Fibroblast of skin of left quadriceps (primary cell): ENCODE data around the gene GTF2IRD2.
A peak's percentile ranks its signal among the peaks of the same experiment; 100 is the strongest.
"Not testable (repeated sequence)": the region's sequence is repeated elsewhere in the genome, so short reads cannot be mapped to it uniquely, and the experiment has no call there.

Experiments used
- DNase-seq, 2 experiments: peaks; one replicate each; pipeline ENCODE4 v3.0.0-alpha.2; 2013; ENCODE audit warnings: low read depth in 2 of 2

The GTF2IRD2 gene

GRCh38 chr7:74788369-74789150, 62.8 kb downstream of the GTF2IRD2 start:
- peak; percentile 56 to 64 for DNase-seq

DNA sequence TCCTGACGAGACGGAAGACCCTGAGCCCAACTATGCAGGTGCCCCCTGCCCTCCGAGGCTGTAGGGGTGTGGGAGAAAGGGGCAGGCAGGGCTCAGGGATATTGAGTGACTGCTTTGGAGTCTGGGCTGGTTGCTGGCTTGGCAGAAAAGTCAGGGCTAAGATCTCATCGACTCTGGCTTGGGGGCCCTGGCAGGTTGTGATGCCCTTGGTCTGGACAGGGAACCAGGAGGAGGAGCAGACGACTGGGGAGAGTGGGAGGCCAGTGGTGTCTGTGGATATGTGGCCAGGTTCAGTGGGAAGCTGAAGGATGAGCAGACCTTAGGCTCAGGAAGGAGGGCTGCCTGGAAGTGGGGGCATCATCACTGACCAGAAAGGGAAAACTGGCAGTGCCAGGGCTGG, 67.8 kb downstream of the GTF2IRD2 start:
- DNase-seq: not testable (repeated sequence)

- not testable (repeated sequence) for DNase-seq
Measured at GRCh38 chr7:74781746-74782145, 69.7 kb downstream of the GTF2IRD2 start.

GRCh38 chr7:74779053-74779452, 72.4 kb downstream of the GTF2IRD2 start:
- DNase-seq: not testable (repeated sequence)

DNA sequence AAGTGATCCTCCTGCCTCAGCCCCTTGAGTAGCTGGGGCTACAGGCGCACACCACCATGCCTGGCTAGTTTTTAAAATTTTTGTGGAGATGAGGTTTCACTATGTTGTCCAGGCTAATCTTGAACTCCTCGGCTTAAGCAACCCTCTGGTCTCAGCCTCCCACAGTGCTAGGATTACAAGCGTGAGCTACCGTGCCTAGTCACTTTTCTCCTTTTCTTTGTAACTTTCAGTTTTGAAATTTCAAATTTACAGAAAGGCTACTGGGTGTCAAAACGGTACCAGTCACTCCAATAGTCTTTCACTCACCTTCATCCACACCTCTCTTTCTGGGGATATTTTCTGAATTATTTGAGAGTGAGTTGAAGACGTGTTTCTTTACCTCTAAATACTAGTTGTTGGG, 76.3 kb downstream of the GTF2IRD2 start:
- not testable (repeated sequence) for DNase-seq

GRCh38 chr7:74773760-74774750, 77.3 kb downstream of the GTF2IRD2 start, which contains the start of gene NCF1:
Gene NCF1, plus strand, starts transcription at chr7:74774011. Its CDS starts 21 bp downstream, at chr7:74774032.
- not testable (repeated sequence) for DNase-seq

DNA sequence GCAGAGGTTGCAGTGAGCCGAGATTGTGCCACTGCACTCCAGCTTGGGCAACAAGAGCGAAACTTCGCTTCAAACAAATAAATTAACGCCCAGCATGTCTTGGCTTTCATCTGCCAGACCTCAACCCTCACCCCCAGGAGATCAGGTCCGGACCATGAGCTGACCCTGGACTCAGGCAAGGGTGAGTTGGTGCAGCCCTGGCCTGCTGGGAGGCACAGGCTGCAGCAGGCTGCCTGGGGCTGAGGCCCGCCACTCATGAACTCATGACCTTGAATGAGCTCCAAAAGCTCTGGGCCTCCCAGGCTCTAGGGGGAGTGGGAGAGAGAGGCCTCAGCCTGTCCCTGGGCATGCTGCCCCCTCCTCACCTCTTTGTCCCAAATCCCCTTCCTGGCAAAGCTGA, 79.3 kb downstream of the GTF2IRD2 start:
- DNase-seq: not testable (repeated sequence)

DNA sequence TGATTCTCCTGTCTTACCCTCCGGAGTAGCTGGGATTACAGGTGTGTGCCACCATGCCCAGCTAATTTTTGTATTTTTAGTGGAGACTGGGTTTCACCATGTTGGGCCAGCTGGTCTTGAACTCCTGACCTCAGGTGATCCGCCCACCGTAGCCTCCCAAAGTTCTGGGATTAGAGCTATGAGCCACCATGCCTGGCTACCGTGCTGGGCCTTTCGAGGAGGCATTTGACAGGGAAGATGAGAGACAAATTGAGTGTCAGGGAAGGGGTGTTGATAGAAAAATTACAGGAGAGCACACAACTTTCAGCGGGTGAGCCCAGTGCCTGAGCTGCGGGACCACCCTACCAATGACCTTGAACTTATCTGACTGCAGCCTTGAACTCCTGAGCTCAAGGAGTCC, 81.3 kb downstream of the GTF2IRD2 start:
- DNase-seq: not testable (repeated sequence)

GRCh38 chr7:74766991-74767390, 84.4 kb downstream of the GTF2IRD2 start:
- not testable (repeated sequence) for DNase-seq

DNA sequence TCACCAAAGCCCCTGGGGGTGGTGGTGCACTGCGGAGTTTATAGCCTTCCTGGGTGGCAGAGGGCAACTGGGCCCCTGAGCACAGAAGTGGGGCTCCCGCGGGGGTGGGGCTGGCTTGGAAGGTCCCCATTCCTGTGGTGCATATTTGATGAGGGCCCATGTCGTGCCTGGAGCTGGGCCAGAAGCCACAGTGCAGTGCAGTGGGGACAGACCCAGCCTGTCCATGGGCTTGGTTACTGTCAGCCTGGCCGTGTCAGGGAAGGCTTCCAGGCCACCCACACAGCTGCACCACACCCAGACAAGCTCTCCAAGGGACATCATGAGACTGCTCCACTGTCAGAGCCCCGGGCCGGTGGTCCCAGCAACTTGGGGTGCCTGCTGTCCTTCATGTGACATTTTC, 84.9 kb downstream of the GTF2IRD2 start:
- not testable (repeated sequence) for DNase-seq

GRCh38 chr7:74765205-74765918, 86.0 kb downstream of the GTF2IRD2 start:
- not testable (repeated sequence) for DNase-seq

- not testable (repeated sequence) for DNase-seq
Measured at GRCh38 chr7:74758982-74759381, 92.4 kb downstream of the GTF2IRD2 start.

GRCh38 chr7:74758268-74758667, 93.1 kb downstream of the GTF2IRD2 start:
- not testable (repeated sequence) for DNase-seq

- not testable (repeated sequence) for DNase-seq
Measured at GRCh38 chr7:74756673-74757072, 94.7 kb downstream of the GTF2IRD2 start.

DNA sequence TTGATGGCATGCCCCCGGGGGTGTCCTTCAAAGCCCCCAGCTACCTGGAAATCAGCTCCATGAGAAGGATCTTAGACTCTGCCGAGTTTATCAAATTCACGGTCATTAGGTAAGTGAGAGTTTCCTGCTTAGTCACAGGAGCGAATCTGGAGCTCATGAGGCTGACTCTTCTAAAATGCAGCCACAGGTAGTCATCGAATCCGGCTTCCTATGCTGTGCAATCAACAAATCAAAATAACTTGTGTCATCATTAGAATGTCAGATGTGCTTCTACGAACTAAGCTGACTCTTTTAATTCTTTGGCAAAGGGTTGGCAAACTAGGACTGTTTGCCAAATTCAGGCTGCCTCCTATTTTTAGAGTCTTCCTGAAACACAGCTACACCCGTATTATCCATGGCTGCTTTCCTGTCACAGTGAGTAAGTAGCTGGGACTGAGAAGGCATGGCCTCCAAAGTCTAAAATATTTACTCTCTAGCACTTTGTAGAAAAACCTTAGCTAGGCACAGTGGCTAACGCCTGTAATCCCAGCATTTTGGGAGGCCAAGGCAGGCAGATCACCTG, 97.4 kb downstream of the GTF2IRD2 start:
- not testable (repeated sequence) for DNase-seq
